Left hindlimb (tissue), 1 donor: ENCODE measurements around the gene HSPA1B.
"Not testable (repeated sequence)": the region's sequence is repeated elsewhere in the genome, so short reads cannot be mapped to it uniquely, and the experiment has no call there.

Experiments used
- DNase-seq: peaks from one replicate; pipeline ENCODE4 v3.0.0-alpha.2; 2018

Gene HSPA1B

GRCh38 chr6:31799781-31800180 is 27.8 kb upstream of the HSPA1B start:
- no peak for DNase-seq

GRCh38 chr6:31801031-31801927 is 26.3 kb upstream of the HSPA1B start:
- DNase-seq = not testable (repeated sequence)

- DNase-seq = no peak
Observed at GRCh38 chr6:31805939-31806469, 21.5 kb upstream of the HSPA1B start.

- peak; percentile 98 for DNase-seq
Observed at GRCh38 chr6:31806470-31807272, 20.9 kb upstream of the HSPA1B start, which contains the start of gene LSM2. LSM2 (minus strand) TSS chr6:31806966; CDS start chr6:31806757, 209 bp downstream.

- not testable (repeated sequence) for DNase-seq
Observed at GRCh38 chr6:31808599-31808998, 18.9 kb upstream of the HSPA1B start.

- DNase-seq = no peak
Observed at GRCh38 chr6:31811645-31812044, 15.9 kb upstream of the HSPA1B start.

GRCh38 chr6:31813465-31813849 is 14.1 kb upstream of the HSPA1B start:
- peak; percentile 11 for DNase-seq

GRCh38 chr6:31814677-31815024 is 12.9 kb upstream of the HSPA1B start:
- DNase-seq = peak; percentile 98

GRCh38 chr6:31815025-31815838 is 12.3 kb upstream of the HSPA1B start, which contains the start of the genes HSPA1A and HSPA1L:
HSPA1A (plus strand) TSS chr6:31815543; CDS start chr6:31815757, 214 bp downstream.
HSPA1L (minus strand) TSS chr6:31815283; CDS start chr6:31811972, 3,311 bp downstream.
- DNase-seq = peak; percentile 98

- not testable (repeated sequence) for DNase-seq
Observed at GRCh38 chr6:31817133-31817928, 10.2 kb upstream of the HSPA1B start.

GRCh38 chr6:31817929-31818511 is 9.5 kb upstream of the HSPA1B start:
- DNase-seq = not testable (repeated sequence)

- DNase-seq = no peak
Observed at GRCh38 chr6:31819871-31820299, 7.7 kb upstream of the HSPA1B start.

- DNase-seq = not testable (repeated sequence)
Observed at GRCh38 chr6:31820399-31820798, 7.1 kb upstream of the HSPA1B start.

- DNase-seq = peak; percentile 80
Observed at GRCh38 chr6:31821301-31822035, 6.1 kb upstream of the HSPA1B start.

GRCh38 chr6:31822036-31822821 is 5.3 kb upstream of the HSPA1B start:
- peak; percentile 87 for DNase-seq

- peak; percentile 8 for DNase-seq
Observed at GRCh38 chr6:31823592-31824196, 3.8 kb upstream of the HSPA1B start.

- DNase-seq = no peak
Observed at GRCh38 chr6:31825553-31825952, 2.0 kb upstream of the HSPA1B start.

GRCh38 chr6:31826793-31827285 is 699 bp upstream of the HSPA1B start:
- DNase-seq = peak; percentile 93
